Endothelial cell (in vitro differentiated cells): Measurements from ENCODE around the gene LRRC72. TPM values are rescaled to one million over a fixed set of nuclear protein-coding genes. Genes with fewer than 3 reads are reported as not detected.

Experiments
- DNase-seq: peaks from one replicate; pipeline ENCODE4 v3.0.0; 2021; ENCODE audit warnings: low spot score
- H3K27ac Mint-ChIP-seq: one replicate; pipeline ENCODE4 v1.8.0; 2021; ENCODE audit warnings: mixed read lengths, inconsistent platforms; ENCODE audit not compliant: unreplicated experiment
- H3K27me3 Mint-ChIP-seq: one replicate; pipeline ENCODE4 v1.8.0; 2021; ENCODE audit warnings: mild to moderate bottlenecking, moderate library complexity, mixed read lengths, inconsistent platforms; ENCODE audit not compliant: unreplicated experiment
- H3K36me3 Mint-ChIP-seq: one replicate; pipeline ENCODE4 v1.8.0; 2021; ENCODE audit warnings: mild to moderate bottlenecking, low read depth, mixed read lengths, inconsistent platforms; ENCODE audit not compliant: unreplicated experiment
- H3K4me1 Mint-ChIP-seq: one replicate; pipeline ENCODE4 v1.8.0; 2021; ENCODE audit warnings: mild to moderate bottlenecking, mixed read lengths, inconsistent platforms; ENCODE audit not compliant: unreplicated experiment
- H3K4me3 Mint-ChIP-seq: one replicate; pipeline ENCODE4 v1.8.0; 2021; ENCODE audit warnings: mild to moderate bottlenecking, mixed read lengths, inconsistent platforms; ENCODE audit not compliant: unreplicated experiment
- H3K9me3 Mint-ChIP-seq: one replicate; pipeline ENCODE4 v1.8.0; 2021; ENCODE audit warnings: mixed read lengths, inconsistent platforms; ENCODE audit not compliant: unreplicated experiment
- total RNA-seq: library from RNA; stranded (reverse); fragmentation: NEBNext Ultra II Directional; extraction: Animal tissue kit (Norgen Biotek cat#: 25700); gene quantifications from one replicate; pipeline ENCODE4 v1.2.1, GENCODE V29; 2021; ENCODE audit not compliant: unreplicated experiment
- TF ChIP-seq, protein P1 (sequence below): fragments of 200-600 bp; sonication (generic); IDR thresholded peaks from one replicate; pipeline ENCODE4 v1.5.0; 2021; ENCODE audit warnings: antibody characterized with exemption; ENCODE audit not compliant: unreplicated experiment

The LRRC72 gene
- total RNA-seq, 1 donor from 2014 or later, result not detected

- Mint-ChIP-seq H3K36me3 (no peaks in the 10 kb centered on the region), H3K4me1 (peaks cover 3% of the 10 kb centered on the region), H3K9me3 (peaks cover 6% of the 10 kb centered on the region), H3K27me3 (no peaks in the 10 kb centered on the region), H3K27ac (no peak overlapping the region), H3K4me3 (no peak overlapping the region)
- TF ChIP-seq, protein P1, sequence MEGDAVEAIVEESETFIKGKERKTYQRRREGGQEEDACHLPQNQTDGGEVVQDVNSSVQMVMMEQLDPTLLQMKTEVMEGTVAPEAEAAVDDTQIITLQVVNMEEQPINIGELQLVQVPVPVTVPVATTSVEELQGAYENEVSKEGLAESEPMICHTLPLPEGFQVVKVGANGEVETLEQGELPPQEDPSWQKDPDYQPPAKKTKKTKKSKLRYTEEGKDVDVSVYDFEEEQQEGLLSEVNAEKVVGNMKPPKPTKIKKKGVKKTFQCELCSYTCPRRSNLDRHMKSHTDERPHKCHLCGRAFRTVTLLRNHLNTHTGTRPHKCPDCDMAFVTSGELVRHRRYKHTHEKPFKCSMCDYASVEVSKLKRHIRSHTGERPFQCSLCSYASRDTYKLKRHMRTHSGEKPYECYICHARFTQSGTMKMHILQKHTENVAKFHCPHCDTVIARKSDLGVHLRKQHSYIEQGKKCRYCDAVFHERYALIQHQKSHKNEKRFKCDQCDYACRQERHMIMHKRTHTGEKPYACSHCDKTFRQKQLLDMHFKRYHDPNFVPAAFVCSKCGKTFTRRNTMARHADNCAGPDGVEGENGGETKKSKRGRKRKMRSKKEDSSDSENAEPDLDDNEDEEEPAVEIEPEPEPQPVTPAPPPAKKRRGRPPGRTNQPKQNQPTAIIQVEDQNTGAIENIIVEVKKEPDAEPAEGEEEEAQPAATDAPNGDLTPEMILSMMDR, result no peak
- no peak for DNase-seq
These were observed 52.6 kb downstream of the LRRC72 start for GRCh38 chr7:16579216-16579615.

- Mint-ChIP-seq H3K27ac (no peak overlapping the region), H3K4me3 (no peak overlapping the region), H3K4me1 (no peaks in the 10 kb centered on the region), H3K9me3 (peaks cover 6% of the 10 kb centered on the region), H3K27me3 (peaks cover 4% of the 10 kb centered on the region), H3K36me3 (peaks cover 4% of the 10 kb centered on the region)
- TF ChIP-seq, protein P1, result no peak
- no peak for DNase-seq
These were observed 54.7 kb downstream of the LRRC72 start for GRCh38 chr7:16581286-16581685.

DNA sequence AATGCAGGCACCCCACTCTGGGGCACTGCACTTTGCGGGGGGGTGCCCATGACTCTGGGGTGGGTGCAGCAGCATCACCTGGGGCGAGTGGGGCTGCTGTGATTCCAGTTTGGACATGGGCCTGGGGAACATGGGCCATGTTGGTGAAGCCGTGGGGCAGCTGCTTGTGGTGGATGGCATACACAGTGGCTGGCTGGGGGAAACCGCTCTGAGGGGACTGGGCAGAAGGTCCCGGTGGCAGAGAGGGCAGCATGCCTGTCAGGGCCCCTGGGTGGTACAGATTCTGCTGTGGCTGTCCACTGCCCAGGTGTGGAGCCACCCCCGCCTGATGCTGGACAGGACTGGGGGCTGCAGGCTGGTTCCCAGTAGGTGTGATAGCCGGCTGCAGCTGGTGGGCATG lies 57.2 kb downstream of the LRRC72 start:
- TF ChIP-seq, protein P1, result no peak
- Mint-ChIP-seq H3K27me3 (peaks cover 4% of the 10 kb centered on the region), H3K4me1 (no peaks in the 10 kb centered on the region), H3K9me3 (no peaks in the 10 kb centered on the region), H3K4me3 (no peak overlapping the region), H3K27ac (no peak overlapping the region), H3K36me3 (peaks cover 4% of the 10 kb centered on the region)
- no peak for DNase-seq

- Mint-ChIP-seq H3K4me1 (no peaks in the 10 kb centered on the region), H3K27me3 (peaks cover 4% of the 10 kb centered on the region), H3K36me3 (peaks cover 4% of the 10 kb centered on the region), H3K27ac (no peak overlapping the region), H3K9me3 (no peaks in the 10 kb centered on the region), H3K4me3 (no peak overlapping the region)
- TF ChIP-seq, protein P1, result no peak
- DNase-seq, result no peak
These were observed 58.9 kb downstream of the LRRC72 start for GRCh38 chr7:16585540-16585939.

DNA sequence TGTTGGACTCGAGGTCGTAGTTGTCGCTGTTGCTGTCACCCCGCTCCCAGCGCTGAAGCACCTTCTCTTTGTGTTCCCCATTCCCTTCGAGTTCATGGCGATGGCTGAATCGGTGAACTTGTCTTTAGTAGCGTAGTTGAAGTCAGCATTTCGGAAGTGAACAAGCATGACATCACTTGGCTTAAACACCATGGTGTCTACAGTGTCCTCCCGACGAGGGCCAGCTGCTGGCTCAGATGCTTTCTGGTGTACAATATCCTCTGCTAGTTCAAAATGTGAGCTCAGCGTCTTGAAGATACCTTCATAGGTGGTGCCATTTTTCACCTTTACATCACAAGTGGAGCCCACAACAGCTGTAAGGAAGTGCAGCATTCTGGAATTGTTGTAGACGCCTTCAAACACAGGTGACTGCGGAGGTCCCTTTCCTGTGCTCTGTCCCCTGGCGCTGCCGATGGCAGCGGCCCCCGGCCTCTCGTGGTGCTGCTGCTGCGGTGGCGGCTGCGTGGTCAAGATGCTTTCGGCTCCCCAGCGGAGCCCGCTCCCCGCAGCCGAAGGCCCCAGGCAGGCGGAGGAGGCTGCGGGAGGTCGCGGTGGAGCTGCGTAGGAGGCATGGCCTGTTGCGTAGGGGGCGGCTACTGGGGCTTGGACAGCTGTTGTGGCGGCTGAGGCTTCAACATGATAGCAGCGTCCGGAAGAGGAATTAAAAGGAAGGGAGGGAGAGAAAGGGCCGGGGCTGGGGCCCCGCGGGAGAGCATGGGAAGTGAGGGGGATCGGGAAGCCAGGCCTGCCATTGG lies 59.7 kb downstream of the LRRC72 start:
- no peak overlapping the region for H3K4me3 Mint-ChIP-seq
- DNase-seq, result no peak
- no peaks in the 10 kb centered on the region for H3K4me1 Mint-ChIP-seq
- H3K36me3 Mint-ChIP-seq, result peaks cover 4% of the 10 kb centered on the region
- TF ChIP-seq, protein P1, result no peak
- no peaks in the 10 kb centered on the region for H3K9me3 Mint-ChIP-seq
- no peak overlapping the region for H3K27ac Mint-ChIP-seq
- H3K27me3 Mint-ChIP-seq, result peaks cover 4% of the 10 kb centered on the region
